ENCODE results near the gene PCLAF.
"Not testable (repeated sequence)": the region's sequence is repeated elsewhere in the genome, so short reads cannot be mapped to it uniquely, and the experiment has no call there.

The PCLAF gene

GRCh38 chr15:64351265-64351664, 30.0 kb downstream of the PCLAF start:
- no peak for DNase-seq (ENCODE audit: low spot score)
- in situ Hi-C loops (cut with MboI; ENCODE audit: low sequenced_read_pairs, unreplicated experiment): no loop called here
- no peak for TF ChIP-seq CTCF (IDR thresholded peaks at IDR 0.05; ENCODE audit: borderline replicate concordance, control extremely low read depth, extremely low read depth, insufficient read depth, missing control alignments)

- in situ Hi-C loops (cut with MboI; ENCODE audit: low sequenced_read_pairs, unreplicated experiment): no loop called here
- no peak for TF ChIP-seq CTCF (IDR thresholded peaks at IDR 0.05; ENCODE audit: borderline replicate concordance, control extremely low read depth, extremely low read depth, insufficient read depth, missing control alignments)
- no peak for DNase-seq (ENCODE audit: low spot score)
These were observed 31.9 kb downstream of the PCLAF start for GRCh38 chr15:64349375-64349774.

- no peak for DNase-seq (ENCODE audit: low spot score)
- in situ Hi-C loops (cut with MboI; ENCODE audit: low sequenced_read_pairs, unreplicated experiment): no loop called here
- no peak for TF ChIP-seq CTCF (IDR thresholded peaks at IDR 0.05; ENCODE audit: borderline replicate concordance, control extremely low read depth, extremely low read depth, insufficient read depth, missing control alignments)
These were observed 32.8 kb downstream of the PCLAF start for GRCh38 chr15:64348455-64348854.

- in situ Hi-C loops (cut with MboI; ENCODE audit: low sequenced_read_pairs, unreplicated experiment); DNase-seq (ENCODE audit: low spot score): not testable (repeated sequence)
These were observed 35.0 kb downstream of the PCLAF start for GRCh38 chr15:64346242-64346641.

- DNase-seq (ENCODE audit: low spot score): no peak
- in situ Hi-C loops (cut with MboI; ENCODE audit: low sequenced_read_pairs, unreplicated experiment): no loop called here
- TF ChIP-seq CTCF (IDR thresholded peaks at IDR 0.05; ENCODE audit: borderline replicate concordance, control extremely low read depth, extremely low read depth, insufficient read depth, missing control alignments): no peak
These were observed 36.5 kb downstream of the PCLAF start for GRCh38 chr15:64344651-64345294.

- in situ Hi-C loops (cut with MboI; ENCODE audit: low sequenced_read_pairs, unreplicated experiment): no loop called here
- no peak for TF ChIP-seq CTCF (IDR thresholded peaks at IDR 0.05; ENCODE audit: borderline replicate concordance, control extremely low read depth, extremely low read depth, insufficient read depth, missing control alignments)
- DNase-seq (ENCODE audit: low spot score): no peak
These were observed 37.4 kb downstream of the PCLAF start for GRCh38 chr15:64343841-64344240.

GRCh38 chr15:64343222-64343621, 38.0 kb downstream of the PCLAF start:
- in situ Hi-C loops (cut with MboI; ENCODE audit: low sequenced_read_pairs, unreplicated experiment): no loop called here
- no peak for DNase-seq (ENCODE audit: low spot score)
- no peak for TF ChIP-seq CTCF (IDR thresholded peaks at IDR 0.05; ENCODE audit: borderline replicate concordance, control extremely low read depth, extremely low read depth, insufficient read depth, missing control alignments)
